GM19463 (cell line): Measurements from ENCODE around the gene GRIK4.

Source experiments
- ATAC-seq: cut with Tn5 transposase; IDR thresholded peaks from one replicate; pipeline ENCODE4 v1.9.1; 2021; ENCODE audit warnings: mild to moderate bottlenecking, moderate library complexity; ENCODE audit not compliant: unreplicated experiment

Gene GRIK4

DNA sequence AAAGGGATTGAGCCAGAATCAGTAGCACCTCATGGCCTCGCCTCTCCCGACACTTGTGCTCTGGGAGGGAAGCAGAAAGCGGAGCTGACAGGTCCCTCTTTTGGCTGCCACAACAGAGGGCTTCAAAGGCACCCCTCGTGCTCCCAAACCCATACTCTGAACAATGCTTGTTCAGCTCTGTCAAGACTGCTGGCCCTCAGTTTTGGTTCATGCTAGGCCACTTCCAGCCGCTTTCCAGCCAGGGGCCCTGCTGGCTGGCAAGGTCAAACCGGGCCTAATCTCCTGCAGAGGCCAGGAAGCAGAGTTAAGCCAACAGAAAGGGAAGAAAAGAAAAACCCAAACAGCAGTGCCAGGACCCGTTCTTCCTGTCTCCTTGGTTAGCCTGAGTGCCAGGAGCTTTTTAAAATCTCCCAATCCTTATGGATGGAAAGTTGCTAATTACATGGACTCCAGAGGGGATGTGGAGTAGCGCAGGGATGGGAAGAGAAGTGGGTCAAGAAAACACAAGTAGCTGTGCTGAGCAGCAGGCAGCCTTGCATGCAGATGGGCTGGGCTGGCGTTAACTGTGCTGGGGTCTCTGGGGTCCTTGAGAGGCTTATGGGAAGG, 150.6 kb downstream of the GRIK4 start:
- no peak for ATAC-seq

- ATAC-seq: no peak
Observed at GRCh38 chr11:120663142-120663541, 151.6 kb downstream of the GRIK4 start.

DNA sequence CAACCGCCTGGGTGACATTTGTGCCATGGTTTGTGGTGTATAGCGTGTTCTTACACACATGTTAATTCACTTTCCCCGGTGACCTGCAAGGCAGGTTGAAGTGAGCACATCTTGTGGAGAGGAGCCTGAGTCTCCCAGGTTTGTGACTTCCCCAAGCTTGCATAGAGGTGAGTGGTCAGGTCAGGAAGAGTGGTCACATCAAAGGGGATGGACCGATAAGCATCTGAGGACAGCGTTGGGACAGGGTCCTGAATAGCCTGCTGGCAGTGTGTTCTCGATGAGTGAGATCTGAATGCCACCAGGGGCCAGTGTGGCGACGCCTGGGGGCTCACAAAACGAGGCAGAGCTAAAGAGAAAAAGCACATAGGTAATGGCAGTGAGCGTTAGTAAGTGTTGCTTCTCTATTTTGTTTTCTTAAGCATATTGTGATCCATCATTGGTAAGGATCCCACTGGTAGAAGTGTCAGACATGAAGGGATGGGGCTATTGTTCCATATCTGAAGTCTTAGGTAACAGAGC, 154.6 kb downstream of the GRIK4 start:
- ATAC-seq: no peak

- ATAC-seq: no peak
Observed at GRCh38 chr11:120667281-120667680, 155.7 kb downstream of the GRIK4 start.

DNA sequence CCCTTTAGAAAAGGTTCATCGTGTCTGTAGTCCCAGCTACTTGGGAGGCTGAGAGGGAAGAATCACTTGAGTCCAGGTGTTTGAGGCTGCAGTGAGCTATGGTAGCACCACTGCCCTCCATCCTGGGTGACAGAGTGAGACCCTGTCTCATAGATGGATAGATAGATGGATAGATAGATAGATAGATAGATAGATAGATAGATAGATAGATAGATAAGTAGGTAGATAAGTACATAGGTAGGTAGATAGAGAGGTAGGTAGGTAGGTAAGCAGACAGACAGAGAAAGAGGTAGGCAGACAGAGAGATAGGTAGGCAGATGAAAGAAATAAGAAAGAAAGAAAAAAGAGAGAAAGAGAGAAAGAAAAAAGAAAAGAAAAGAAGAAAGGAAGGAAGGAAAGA, 156.4 kb downstream of the GRIK4 start:
- no peak for ATAC-seq

GRCh38 chr11:120668537-120668936, 157.0 kb downstream of the GRIK4 start:
- ATAC-seq: no peak

DNA sequence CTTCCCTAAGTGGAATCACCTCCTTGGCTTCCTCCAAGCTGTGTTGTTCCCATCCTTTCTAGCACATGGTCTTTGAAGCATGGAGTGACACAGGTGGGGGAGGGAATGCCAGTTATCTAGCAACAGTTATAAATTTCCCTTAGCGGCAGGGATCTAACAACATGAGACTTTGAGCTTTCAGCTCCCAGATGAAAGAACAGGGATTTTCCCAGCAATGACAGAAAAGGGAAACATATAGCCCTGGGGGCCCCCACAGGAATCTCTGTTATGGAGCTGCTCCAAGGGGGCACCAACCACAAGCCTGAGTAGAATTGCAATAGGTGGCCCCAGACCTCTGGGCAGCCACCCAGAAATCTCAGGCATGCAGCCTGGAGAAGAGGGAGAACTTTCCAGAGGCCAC, 163.0 kb downstream of the GRIK4 start:
- ATAC-seq: no peak

GRCh38 chr11:120675171-120675570, 163.6 kb downstream of the GRIK4 start:
- ATAC-seq: no peak

DNA sequence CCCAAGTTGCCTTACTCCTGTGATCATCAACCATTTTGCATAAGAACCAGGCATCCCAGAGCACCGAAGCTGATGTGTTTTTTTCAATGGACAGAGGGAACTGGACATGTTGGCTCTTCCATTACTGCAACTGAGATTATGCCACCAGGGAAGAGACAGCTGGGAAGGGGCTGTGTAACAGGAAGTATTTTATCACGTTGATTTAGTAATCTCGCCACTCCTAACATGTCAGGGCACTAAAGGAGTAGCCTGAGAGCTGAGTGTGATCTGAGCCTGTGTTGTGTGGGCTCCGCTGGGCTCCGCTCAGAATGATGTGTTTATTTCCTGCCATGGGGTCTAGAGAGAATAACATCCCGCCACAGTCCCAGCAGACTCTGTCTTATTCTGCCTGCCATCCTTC, 165.4 kb downstream of the GRIK4 start:
- no peak for ATAC-seq

DNA sequence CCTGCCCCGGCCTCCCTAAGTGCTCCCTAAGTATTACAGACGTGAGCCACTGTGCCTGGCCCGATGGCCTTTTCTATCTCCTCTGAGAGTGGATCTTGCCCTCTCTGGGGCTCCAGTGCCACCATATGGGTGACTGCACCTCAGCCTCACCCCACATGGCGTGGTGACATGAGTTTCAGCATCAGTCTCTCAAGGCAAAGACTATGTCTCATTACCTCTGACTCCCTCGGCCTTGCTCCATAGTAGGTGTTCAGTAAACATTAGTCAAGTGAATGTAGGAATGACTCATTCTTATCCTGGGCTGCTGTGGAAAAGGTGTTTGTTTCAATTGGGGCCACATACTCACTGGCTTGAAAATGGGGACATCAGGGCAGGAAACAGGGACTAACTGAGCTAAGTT, 168.8 kb downstream of the GRIK4 start:
- no peak for ATAC-seq

DNA sequence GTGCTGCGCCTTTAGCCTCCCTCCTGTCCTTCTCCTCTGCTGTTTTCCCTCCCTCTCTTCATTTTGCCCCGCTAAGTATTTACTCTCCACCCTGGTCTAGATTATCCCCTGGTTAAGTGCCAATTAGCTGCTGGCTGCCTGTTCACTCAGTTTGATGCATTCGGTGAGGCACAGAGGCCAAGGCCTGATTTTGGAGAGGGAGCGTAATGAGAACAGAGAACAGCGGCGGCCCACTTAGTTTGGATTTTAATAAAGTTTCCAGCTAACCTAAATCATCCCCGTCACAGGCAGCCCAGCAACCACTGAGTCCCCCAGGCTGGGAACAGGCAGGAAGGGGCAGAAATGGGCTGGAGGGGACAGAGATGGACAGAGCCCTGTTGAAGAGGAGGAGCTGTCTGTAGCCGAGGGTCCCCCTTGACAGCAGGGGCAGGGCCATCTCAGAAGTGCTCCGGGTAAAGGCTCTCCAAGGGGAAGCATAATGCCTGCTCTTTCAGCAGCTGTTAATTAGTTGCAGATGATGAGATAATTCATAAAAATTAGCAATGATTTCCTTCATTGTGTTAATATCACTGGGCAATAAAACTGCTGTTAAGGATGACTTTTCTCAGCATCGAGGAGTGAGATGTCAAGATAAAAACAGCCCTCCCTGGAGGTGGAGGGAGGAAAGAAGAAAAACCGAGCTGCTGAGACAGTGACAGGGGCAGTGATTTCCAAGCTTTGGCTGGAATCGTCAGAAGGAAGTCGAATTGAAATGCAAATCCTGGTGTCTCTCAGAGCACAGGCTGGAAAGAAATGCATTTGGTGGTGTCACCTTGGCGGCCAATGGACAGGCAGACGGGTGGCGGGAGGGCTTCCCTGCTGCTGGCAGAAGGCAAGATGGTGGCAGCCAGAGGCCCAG, 170.1 kb downstream of the GRIK4 start:
- no peak for ATAC-seq

DNA sequence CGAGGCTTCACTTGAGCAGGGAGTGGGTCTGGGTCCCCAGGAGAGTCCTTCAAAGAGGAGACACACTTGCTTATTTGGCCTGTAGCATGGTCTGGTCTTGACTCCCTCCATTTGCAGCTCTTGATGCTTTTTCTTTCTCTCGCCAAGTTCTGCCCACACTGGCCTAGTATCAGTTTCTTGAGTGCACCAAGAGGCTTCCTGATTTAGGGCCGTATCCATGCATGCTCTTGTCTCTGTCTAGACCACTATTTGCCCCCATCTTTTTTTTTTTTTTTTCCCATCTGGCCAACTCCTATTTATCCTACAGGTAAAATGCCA, 170.7 kb downstream of the GRIK4 start:
- no peak for ATAC-seq

GRCh38 chr11:120682866-120683265, 171.3 kb downstream of the GRIK4 start:
- ATAC-seq: no peak

DNA sequence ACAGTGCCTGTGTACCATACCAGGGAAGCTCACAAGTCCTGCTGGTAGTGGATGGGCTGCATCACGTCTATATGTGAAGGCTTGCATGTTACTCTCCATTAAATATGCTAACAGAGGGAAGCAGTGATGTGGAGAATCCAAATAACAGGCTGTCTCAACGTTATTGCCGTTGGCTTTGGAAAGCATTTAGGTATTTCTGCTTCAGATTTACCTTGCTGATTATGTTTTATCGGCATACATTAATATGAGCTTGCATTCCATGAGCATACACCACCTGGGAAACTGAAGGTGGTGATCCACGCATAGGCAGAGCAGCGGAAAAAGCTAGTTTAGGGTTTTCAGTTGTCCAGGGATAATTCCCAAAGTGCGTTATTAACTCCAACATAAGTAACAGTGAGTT, 175.0 kb downstream of the GRIK4 start:
- ATAC-seq: no peak

DNA sequence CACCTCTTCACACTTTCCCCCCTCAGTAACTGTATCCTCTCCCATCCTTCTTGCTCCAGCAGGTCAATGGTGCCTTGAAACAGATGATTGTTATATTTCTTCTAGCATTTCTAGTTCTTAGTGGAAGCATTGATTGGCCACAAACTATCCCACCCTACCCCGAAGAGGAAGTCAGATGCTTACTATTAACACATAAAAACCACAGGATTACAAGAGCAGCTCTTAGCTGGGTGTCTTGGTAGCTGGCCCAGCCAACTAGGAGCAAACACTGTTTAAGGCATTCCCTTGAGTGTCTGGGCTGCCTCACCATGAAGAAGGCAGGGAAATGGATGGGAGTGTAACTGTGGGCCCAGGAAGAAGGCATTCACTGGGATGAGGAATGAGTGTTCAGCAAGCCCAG, 176.6 kb downstream of the GRIK4 start:
- no peak for ATAC-seq

DNA sequence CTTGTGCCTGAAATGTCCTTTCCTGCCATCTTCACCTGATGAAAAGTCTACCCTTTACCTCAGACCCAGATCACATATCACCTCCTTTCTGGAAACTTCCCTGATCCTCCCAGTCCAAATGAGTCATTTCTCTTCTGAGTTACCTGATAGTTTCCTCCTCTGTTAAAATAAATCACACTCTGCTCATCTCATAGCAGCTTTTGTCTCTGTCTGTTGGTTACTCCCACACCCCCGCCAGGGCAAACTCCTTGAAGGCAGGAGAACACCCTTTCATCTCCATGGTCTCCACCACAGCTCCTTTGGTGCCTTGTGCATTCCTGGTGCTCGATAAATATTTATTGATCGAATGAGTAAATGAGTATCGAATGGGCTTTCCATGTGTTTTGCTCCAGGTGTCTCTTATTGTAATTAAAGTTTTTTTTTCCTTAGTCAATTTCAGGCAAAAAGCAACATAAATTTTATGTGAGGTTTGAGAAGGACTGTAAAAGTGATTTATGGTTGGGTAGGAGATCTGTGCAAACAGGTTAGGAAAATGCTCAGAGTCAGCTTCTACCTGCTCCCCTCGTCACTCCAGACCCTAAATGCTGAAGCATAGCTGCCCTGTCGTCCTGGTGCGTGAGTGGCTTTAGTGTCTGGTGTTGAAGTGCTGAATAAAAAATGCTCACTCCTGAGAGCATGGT, 178.2 kb downstream of the GRIK4 start:
- no peak for ATAC-seq

DNA sequence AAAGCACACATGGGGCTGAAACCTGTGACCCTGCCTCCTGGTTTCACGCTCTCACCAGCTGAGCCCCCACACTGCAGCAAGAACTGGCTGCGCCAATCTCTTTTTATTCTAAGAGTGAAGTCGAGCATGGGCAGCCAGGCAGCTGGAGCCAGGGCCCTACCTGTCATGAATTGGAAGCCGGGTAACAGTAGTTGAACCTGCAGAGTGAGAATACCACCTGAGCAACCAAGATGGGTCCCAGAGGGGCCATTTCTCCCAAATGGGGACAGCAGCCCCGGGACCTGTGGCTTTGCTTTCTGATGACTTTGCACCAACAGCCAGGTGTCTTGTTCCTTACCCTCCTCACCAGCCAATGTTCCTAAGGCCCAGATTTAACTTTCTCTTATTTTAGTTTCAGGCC, 178.9 kb downstream of the GRIK4 start:
- ATAC-seq: no peak

DNA sequence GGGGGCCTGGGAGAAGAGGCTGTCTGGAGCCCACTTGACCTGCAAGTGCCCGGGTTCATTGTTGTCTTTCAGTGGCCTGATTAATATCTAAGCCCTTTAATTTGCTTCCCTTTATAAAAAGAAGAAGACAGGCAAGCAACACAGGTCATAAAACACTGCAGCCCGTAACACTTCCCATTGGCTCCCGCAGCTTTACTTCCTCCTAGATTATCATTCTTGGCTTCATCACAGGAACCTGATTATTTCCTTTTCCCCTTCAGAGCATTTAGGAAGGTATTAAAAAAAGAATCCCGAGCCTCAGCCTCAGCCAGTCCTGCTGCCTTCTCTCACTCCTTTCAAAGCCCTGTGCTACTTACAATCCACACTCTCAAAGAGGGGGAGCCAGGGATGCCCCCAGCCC, 183.2 kb downstream of the GRIK4 start:
- no peak for ATAC-seq

- ATAC-seq: no peak
Observed at GRCh38 chr11:120695426-120695825, 183.9 kb downstream of the GRIK4 start.

- no peak for ATAC-seq
Observed at GRCh38 chr11:120695939-120696338, 184.4 kb downstream of the GRIK4 start.

GRCh38 chr11:120696597-120697218, 185.2 kb downstream of the GRIK4 start:
- no peak for ATAC-seq
